ENCODE data around the gene ZFAND5. TPM values are rescaled to one million over a fixed set of nuclear protein-coding genes. Genes with fewer than 3 reads are reported as not detected.

Gene ZFAND5
- total RNA-seq, 4 donors from 2014 or later = 165 to 229 (median 211) TPM

DNA sequence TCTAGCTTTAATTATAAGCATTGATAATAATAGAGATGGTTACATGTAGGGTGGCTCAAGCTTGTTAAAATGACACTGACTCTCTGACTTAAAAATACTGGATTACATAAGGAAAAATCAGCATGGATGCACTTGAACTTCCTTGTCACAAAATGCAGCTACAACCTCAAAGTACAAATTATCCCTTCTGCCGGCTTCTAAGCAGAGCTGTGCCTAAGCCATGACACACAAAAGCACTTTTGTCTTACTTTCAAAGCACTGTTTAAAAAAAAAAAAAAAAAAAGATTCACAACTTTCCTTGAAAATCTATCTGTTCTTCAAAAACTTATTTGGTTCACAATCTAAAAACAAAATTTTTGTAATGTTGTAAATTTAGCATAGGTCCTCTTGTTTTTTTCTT, 36.4 kb upstream of the ZFAND5 start:
- intact Hi-C loops (cut with DNase I) = no loop called here
- H3K9me3 ChIP-seq = no peaks in the 10 kb centered on the region
- TF ChIP-seq, protein P1, sequence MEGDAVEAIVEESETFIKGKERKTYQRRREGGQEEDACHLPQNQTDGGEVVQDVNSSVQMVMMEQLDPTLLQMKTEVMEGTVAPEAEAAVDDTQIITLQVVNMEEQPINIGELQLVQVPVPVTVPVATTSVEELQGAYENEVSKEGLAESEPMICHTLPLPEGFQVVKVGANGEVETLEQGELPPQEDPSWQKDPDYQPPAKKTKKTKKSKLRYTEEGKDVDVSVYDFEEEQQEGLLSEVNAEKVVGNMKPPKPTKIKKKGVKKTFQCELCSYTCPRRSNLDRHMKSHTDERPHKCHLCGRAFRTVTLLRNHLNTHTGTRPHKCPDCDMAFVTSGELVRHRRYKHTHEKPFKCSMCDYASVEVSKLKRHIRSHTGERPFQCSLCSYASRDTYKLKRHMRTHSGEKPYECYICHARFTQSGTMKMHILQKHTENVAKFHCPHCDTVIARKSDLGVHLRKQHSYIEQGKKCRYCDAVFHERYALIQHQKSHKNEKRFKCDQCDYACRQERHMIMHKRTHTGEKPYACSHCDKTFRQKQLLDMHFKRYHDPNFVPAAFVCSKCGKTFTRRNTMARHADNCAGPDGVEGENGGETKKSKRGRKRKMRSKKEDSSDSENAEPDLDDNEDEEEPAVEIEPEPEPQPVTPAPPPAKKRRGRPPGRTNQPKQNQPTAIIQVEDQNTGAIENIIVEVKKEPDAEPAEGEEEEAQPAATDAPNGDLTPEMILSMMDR (IDR thresholded peaks at IDR 0.05) = no peak
- no peak for TF ChIP-seq POLR2A (IDR thresholded peaks at IDR 0.05)
- no peak for DNase-seq
- peaks cover 4% of the 10 kb centered on the region in 2 donors for H3K4me1 ChIP-seq
- H3K36me3 ChIP-seq = no peaks in the 10 kb centered on the region
- no peak overlapping the region for H3K27ac ChIP-seq
- H3K27me3 ChIP-seq = no peaks in the 10 kb centered on the region
- WGBS, 2 donors = 84 to 89% methylated on average over 1 of the region's 1 CpG
- no peak overlapping the region for H3K4me3 ChIP-seq (replicated peaks in 1 of 3)

DNA sequence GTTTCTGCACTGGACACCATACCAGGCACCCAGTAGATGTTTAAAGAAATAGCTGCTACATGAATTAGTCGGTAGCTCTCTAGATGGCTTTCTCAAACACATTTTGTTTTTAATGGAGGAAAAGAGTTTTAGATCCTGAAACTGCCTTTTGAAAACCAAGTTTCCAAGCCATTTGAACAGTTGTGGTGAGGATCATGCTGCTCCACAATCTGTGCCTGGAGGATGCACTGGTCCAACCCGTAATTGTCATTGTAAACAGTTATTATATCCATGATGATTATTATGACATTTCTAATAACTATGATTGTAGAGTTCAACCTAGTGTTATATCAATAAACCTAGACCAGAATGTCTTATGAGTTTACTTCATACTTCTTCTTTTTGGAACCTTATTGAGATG, 35.9 kb upstream of the ZFAND5 start:
- Histone ChIP-seq H3K4me3 (replicated peaks in 1 of 3) (no peak overlapping the region), H3K4me1 (peaks cover 5 to 10% of the 10 kb centered on the region in 2 donors), H3K27me3 (no peaks in the 10 kb centered on the region), H3K36me3 (no peaks in the 10 kb centered on the region), H3K9me3 (no peaks in the 10 kb centered on the region), H3K27ac (no peak overlapping the region)
- 95 to 99% methylated on average over 2 of the region's 2 CpGs for WGBS, 2 donors
- DNase-seq = no peak
- no peak for TF ChIP-seq POLR2A (IDR thresholded peaks at IDR 0.05)
- TF ChIP-seq, protein P1 (IDR thresholded peaks at IDR 0.05) = no peak
- intact Hi-C loops (cut with DNase I) = no loop called here

DNA sequence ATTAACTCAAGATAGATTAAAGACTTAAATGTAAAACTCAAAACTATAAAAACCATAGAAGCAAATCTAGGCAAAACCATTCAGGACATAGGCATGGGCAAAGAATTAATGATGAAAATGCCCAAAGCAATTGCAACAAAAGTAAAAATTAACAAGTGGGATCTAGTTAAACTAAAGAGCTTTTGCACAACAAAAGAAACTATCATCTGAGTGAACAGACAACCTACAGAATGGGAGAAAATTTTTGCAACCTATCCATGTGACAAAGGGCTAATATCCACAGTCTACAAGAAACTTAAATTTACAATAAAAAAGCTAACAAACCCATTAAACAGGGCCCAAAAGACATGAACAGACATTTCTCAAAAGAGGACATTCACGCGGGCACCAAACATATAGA, 34.4 kb upstream of the ZFAND5 start:
- TF ChIP-seq, protein P1 (IDR thresholded peaks at IDR 0.05) = no peak
- no peak for TF ChIP-seq POLR2A (IDR thresholded peaks at IDR 0.05)
- 95 to 96% methylated on average over 2 of the region's 2 CpGs for WGBS, 2 donors
- intact Hi-C loops (cut with DNase I) = no loop called here
- no peaks in the 10 kb centered on the region for H3K9me3 ChIP-seq
- no peaks in the 10 kb centered on the region for H3K27me3 ChIP-seq
- H3K4me3 ChIP-seq (replicated peaks in 1 of 3) = no peak overlapping the region
- peaks cover 5 to 14% of the 10 kb centered on the region in 2 donors for H3K4me1 ChIP-seq
- no peak overlapping the region for H3K27ac ChIP-seq
- no peak for DNase-seq
- no peaks in the 10 kb centered on the region for H3K36me3 ChIP-seq

DNA sequence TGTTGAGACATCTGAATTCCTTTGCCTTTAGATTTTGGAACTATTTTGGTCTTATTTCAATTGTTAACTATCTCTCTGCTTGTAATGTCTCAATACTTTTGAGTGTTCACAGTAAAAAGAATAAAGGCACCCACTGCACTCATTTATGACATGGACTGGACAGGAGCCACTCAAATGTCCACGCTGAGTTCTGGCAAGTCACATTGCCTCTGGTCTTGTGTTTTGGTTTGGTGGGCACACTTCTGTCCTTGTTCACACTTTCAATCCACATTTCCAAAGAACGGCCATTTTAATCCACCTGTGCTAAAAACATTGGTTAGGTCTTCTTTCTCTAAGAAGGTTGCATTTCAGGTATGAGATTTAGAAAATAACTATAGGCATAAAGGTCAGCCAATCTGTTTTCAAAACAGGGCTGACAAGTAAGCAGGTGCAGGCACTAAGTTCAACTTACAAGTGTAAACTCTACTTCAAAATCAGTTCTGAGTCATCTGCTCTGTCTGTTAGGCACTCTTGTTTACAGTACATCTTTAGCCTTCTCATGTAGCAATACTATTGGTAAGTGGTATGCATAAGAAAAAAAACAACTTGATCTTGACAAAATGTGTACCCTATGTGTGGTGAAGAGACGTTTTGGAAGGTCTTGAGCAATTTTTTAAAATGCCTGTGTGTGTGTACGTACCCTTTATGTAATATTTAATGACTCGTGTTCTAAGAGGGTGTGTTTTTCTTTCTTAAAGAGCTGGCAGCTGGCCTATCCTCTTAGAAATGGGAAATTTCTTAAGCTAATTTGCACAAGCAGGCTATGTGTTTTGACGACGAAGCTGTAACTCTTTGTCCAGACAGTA, 31.5 kb upstream of the ZFAND5 start:
- H3K36me3 ChIP-seq = no peaks in the 10 kb centered on the region

DNA sequence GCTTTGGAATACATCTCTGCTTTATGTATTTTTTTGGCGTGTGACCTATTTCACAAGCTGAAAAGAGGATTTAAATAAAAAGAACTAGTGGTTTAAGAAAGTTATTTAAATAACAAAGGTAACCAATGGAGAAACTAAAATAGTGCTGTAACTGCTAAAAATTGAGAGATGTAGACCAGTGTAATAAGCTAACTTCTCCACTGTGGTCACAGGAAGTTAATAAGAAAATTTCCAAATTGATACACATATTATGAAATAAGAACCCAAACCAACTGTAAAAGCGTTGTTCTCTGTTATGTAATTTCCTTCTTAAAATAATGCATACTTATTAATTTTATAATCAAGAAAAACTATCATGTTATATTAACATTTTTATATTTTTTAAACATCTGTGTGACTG, 29.1 kb upstream of the ZFAND5 start:
- WGBS, 2 donors = 69 to 86% methylated on average over 2 of the region's 2 CpGs
- intact Hi-C loops (cut with DNase I) = no loop called here
- Histone ChIP-seq H3K4me1 (peaks cover 5 to 14% of the 10 kb centered on the region in 2 donors), H3K27me3 (no peaks in the 10 kb centered on the region), H3K4me3 (replicated peaks in 1 of 3) (no peak overlapping the region), H3K9me3 (no peaks in the 10 kb centered on the region), H3K36me3 (no peaks in the 10 kb centered on the region), H3K27ac (no peak overlapping the region)
- TF ChIP-seq POLR2A (IDR thresholded peaks at IDR 0.05) = no peak
- TF ChIP-seq, protein P1 (IDR thresholded peaks at IDR 0.05) = no peak
- no peak for DNase-seq

More for the DNA sequence above, 31.5 kb upstream of the ZFAND5 start:
- peaks cover 5 to 14% of the 10 kb centered on the region in 2 donors for H3K4me1 ChIP-seq
- H3K27me3 ChIP-seq = no peaks in the 10 kb centered on the region
- peak overlapping the region in 1 of 3 donors; percentile 3 for H3K27ac ChIP-seq
- no peak overlapping the region for H3K4me3 ChIP-seq (replicated peaks in 1 of 3)
- 29% methylated on average over 7 of the region's 7 CpGs for WGBS, 2 donors
- no peak for DNase-seq
- no peak for TF ChIP-seq POLR2A (IDR thresholded peaks at IDR 0.05)
- TF ChIP-seq, protein P1 (IDR thresholded peaks at IDR 0.05) = no peak
- no peaks in the 10 kb centered on the region for H3K9me3 ChIP-seq
- intact Hi-C loops (cut with DNase I) = no loop called here

Measured in thyroid gland (tissue), 4 donors.